SH-SY5Y (cell line): Measurements from ENCODE around the gene CAMK2D.

Experiments used
- GATA2 ChIP-seq: IDR thresholded peaks from 2 replicates; pipeline ENCODE4 v1.6.1; 2011; ENCODE audit warnings: mild to moderate bottlenecking, low read depth, low read length
- GATA3 ChIP-seq: IDR thresholded peaks from 2 replicates; pipeline ENCODE4 v1.6.1; 2011; ENCODE audit warnings: low read depth, mild to moderate bottlenecking, low read length, moderate library complexity

DNA sequence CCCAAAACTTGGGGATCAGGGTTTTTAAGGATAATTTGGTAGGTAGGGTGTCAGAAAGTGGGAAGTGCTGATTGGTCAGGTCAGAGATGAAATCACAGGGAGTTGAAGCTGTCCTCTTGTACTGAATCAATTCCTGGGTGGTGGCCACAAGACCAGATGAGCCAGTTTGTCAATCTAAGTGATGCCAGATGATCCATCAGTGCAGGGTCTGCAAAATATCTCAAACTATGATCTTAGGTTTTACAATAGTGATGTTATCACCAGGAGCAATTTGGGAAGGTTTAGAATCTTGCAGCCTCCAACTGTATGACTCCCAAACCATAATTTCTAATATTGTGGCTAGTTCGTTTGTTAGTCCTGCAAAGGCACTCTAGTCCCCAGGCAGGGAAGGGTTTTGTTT is 43.3 kb downstream of the CAMK2D start:
- TF ChIP-seq GATA3 = no peak
- peak; percentile 51 for TF ChIP-seq GATA2
